Hepatocyte (in vitro differentiated cells): ENCODE data around the gene NKAPD1. TPM values are rescaled to one million over a fixed set of nuclear protein-coding genes. Genes with fewer than 3 reads are reported as not detected.
"Not testable (repeated sequence)": the region's sequence is repeated elsewhere in the genome, so short reads cannot be mapped to it uniquely, and the experiment has no call there.

Experiments used
- DNase-seq: peaks from one replicate; pipeline ENCODE4 v3.0.0-alpha.2; 2016; ENCODE audit warnings: low spot score
- H2AFZ ChIP-seq: fragments of 200-600 bp; sonication (generic); 2 replicates; pipeline ENCODE4 v1.6.0; 2016; ENCODE audit warnings: antibody characterized with exemption, mild to moderate bottlenecking
- H3K27ac ChIP-seq: fragments of 200-600 bp; sonication (generic); 2 replicates; pipeline ENCODE4 v1.5.1; 2016; ENCODE audit warnings: mild to moderate bottlenecking
- H3K27me3 ChIP-seq: fragments of 200-600 bp; sonication (generic); 2 replicates; pipeline ENCODE4 v1.6.1; 2016
- H3K36me3 ChIP-seq: fragments of 200-600 bp; sonication (generic); replicated peaks from 2 replicates; pipeline ENCODE4 v1.5.1; 2016; ENCODE audit warnings: low read depth; ENCODE audit not compliant: insufficient read depth
- H3K4me1 ChIP-seq: fragments of 200-600 bp; sonication (generic); 2 replicates; pipeline ENCODE4 v1.5.1; 2016; ENCODE audit warnings: mild to moderate bottlenecking, moderate library complexity; ENCODE audit not compliant: insufficient read depth
- H3K4me2 ChIP-seq: fragments of 200-600 bp; sonication (generic); 2 replicates; pipeline ENCODE4 v1.6.0; 2016
- H3K4me3 ChIP-seq: fragments of 200-600 bp; sonication (generic); 2 replicates; pipeline ENCODE4 v1.5.1; 2016; ENCODE audit warnings: mild to moderate bottlenecking
- H3K79me2 ChIP-seq: fragments of 200-600 bp; sonication (generic); 2 replicates; pipeline ENCODE4 v1.6.0; 2017; ENCODE audit warnings: mild to moderate bottlenecking
- H3K9me2 ChIP-seq: fragments of 200-600 bp; sonication (generic); replicated peaks from 2 replicates; pipeline ENCODE4 v1.6.0; 2017; ENCODE audit warnings: mild to moderate bottlenecking; ENCODE audit not compliant: insufficient read depth
- H3K9me3 ChIP-seq: fragments of 200-600 bp; sonication (generic); 2 replicates; pipeline ENCODE4 v1.5.1; 2016; ENCODE audit warnings: low read depth, mild to moderate bottlenecking
- H4K20me1 ChIP-seq: fragments of 200-600 bp; sonication (generic); 2 replicates; pipeline ENCODE4 v1.6.0; 2016; ENCODE audit warnings: mild to moderate bottlenecking; ENCODE audit not compliant: insufficient read depth, poor library complexity, severe bottlenecking
- EZH2 ChIP-seq: fragments of 200-600 bp; sonication (generic); IDR thresholded peaks from 2 replicates; pipeline ENCODE4 v1.6.1; 2016; ENCODE audit warnings: antibody characterized with exemption, mild to moderate bottlenecking, borderline replicate concordance
- EZH2phosphoT487 ChIP-seq: fragments of 200-600 bp; sonication (generic); IDR thresholded peaks from one replicate; pipeline ENCODE4 v1.6.1; 2018; ENCODE audit warnings: antibody characterized with exemption, mild to moderate bottlenecking, low read depth, moderate library complexity; ENCODE audit not compliant: unreplicated experiment, severe bottlenecking
- WGBS: methylation state at CpG from one replicate; pipeline ENCODE4 v1.1.6; 2016; ENCODE audit warnings: low lambda C conversion rate; ENCODE audit errors: missing lambda C conversion rate; 5-methylcytosine and 5-hydroxymethylcytosine counted together
- polyA plus RNA-seq: library from polyadenylated mRNA; unstranded; fragments of >200 nt; fragmentation: Nextera tagmentation; extraction: Ambion mirVana; gene quantifications from 2 replicates; pipeline ENCODE4 v1.2.1, GENCODE V29; 2016
- total RNA-seq: library from RNA; depleted of rRNA; stranded (reverse); fragments of >200 nt; gene quantifications from 2 replicates; pipeline ENCODE4 v1.2.3, GENCODE V29; 2014
- TF ChIP-seq, protein P1 (sequence below): fragments of 200-600 bp; sonication (generic); IDR thresholded peaks from 2 replicates; pipeline ENCODE4 v1.5.1; 2016; ENCODE audit warnings: antibody characterized with exemption, mild to moderate bottlenecking; ENCODE audit not compliant: poor library complexity

Gene NKAPD1
- total and polyA plus RNA-seq, 2 experiments from 2014 or later = 8.8 to 21.2 TPM

DNA sequence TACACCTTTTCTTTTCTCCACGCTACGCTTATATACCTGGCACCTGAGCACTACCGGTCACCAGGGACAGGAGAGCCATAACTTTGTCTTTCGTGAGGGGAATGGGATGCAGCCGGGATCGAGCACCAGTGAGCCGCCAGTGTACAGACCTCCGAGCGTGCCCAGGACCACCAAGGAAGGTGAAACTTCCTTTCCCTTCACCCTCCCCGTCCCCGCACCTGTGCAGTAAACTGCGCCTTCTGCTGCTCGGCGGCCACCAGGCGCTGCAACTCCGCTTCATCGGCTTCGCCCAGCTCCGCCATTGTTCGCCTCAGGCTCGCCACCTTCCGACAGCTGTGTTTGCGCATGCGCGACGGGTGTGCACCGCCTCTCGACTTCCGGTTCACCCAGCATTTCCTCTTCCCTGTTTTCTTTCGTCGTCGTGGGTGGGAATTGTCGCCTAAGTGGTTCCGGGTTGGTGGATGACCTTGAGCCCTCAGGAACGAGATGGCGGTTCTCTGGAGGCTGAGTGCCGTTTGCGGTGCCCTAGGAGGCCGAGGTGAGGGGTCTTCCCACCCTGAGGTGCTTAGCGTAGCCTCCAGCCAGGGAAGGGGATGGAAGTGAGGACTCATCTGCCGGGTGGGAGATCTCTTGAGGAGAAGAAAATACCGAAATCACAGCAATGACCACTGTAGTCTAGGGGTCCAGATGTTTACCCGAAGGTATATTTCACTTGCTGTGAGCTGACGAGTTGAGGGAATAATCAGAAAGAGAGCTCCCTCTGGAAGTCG, 12.5 kb downstream of the NKAPD1 start, which contains the start of the genes SDHD and TIMM8B:
SDHD (plus strand) TSS at position 452 of the 770 bp plus-strand sequence; CDS start at position 487, 35 bp downstream.
TIMM8B (minus strand) TSS at position 335 of the 770 bp plus-strand sequence; CDS start at position 302, 33 bp downstream.
- Histone ChIP-seq H3K27ac (peak within 1 kb of the TSS; percentile 45), H3K36me3 (peaks cover 3% of the 10 kb centered on the region), H4K20me1 (peaks cover 4% of the 10 kb centered on the region), H3K4me2 (peak within 1 kb of the TSS; percentile 96), H3K79me2 (peaks cover 49% of the 10 kb centered on the region), H3K4me1 (peaks cover 14% of the 10 kb centered on the region), H2AFZ (peak within 1 kb of the TSS; percentile 63), H3K27me3 (no peaks in the 10 kb centered on the region), H3K4me3 (peak within 1 kb of the TSS; percentile 64), H3K9me3 (no peaks in the 10 kb centered on the region), H3K9me2 (no peaks in the 10 kb centered on the region)
- under 1% methylated on average over 45 of the region's 45 CpGs for WGBS
- peak; percentile 99 for DNase-seq
- TF ChIP-seq EZH2phosphoT487 = no peak
- TF ChIP-seq, protein P1, sequence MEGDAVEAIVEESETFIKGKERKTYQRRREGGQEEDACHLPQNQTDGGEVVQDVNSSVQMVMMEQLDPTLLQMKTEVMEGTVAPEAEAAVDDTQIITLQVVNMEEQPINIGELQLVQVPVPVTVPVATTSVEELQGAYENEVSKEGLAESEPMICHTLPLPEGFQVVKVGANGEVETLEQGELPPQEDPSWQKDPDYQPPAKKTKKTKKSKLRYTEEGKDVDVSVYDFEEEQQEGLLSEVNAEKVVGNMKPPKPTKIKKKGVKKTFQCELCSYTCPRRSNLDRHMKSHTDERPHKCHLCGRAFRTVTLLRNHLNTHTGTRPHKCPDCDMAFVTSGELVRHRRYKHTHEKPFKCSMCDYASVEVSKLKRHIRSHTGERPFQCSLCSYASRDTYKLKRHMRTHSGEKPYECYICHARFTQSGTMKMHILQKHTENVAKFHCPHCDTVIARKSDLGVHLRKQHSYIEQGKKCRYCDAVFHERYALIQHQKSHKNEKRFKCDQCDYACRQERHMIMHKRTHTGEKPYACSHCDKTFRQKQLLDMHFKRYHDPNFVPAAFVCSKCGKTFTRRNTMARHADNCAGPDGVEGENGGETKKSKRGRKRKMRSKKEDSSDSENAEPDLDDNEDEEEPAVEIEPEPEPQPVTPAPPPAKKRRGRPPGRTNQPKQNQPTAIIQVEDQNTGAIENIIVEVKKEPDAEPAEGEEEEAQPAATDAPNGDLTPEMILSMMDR = peak; percentile 28
- no peak for TF ChIP-seq EZH2

DNA sequence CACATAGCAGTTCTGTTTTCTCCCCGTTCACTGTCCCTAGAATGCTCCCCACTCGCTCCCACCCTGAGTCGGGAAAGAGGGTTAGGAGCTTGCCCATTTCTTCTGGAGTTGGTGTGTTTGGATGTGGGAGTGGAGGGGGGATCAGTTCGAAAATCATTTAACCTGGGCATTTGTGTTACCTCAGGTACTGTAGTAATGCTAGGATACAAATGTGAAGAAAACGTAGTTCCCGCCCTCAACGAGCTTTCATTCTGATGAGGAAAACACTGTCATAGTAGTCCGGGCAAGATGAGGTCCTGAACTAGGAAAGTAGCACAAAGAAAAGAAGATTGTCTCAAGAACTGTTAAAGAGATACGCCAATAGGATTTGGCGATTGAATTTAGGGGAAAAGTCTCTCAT, 13.1 kb downstream of the NKAPD1 start:
- Histone ChIP-seq H3K9me3 (no peaks in the 10 kb centered on the region), H4K20me1 (peaks cover 4% of the 10 kb centered on the region), H3K4me3 (peak overlapping the region; percentile 28), H3K9me2 (no peaks in the 10 kb centered on the region), H2AFZ (peak overlapping the region; percentile 60), H3K36me3 (peaks cover 3% of the 10 kb centered on the region), H3K79me2 (peaks cover 49% of the 10 kb centered on the region), H3K27ac (peak overlapping the region; percentile 30), H3K27me3 (no peaks in the 10 kb centered on the region), H3K4me1 (peaks cover 14% of the 10 kb centered on the region), H3K4me2 (peak overlapping the region; percentile 91)
- DNase-seq = no peak
- 19% methylated on average over 10 of the region's 10 CpGs for WGBS
- TF ChIP-seq EZH2phosphoT487 (no peak), EZH2 (no peak)
- TF ChIP-seq, protein P1 = no peak

DNA sequence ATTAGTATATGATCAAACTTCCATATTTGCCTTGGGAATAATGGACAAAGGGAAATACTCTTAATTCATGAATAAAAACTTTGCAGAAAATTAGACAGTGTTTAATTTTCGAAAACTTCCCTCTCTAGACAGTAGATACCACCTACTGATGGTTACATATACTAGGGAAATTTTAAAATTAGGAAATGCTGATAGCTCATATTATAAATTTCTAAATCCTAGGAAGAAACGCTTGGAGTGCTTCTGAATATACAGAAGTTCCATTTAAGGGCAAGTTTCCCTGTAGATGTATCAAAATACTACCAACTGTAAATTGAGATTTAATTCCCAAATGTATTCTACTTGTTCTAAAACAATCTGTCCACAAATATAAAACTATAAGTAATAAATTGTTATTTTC, 21.2 kb downstream of the NKAPD1 start:
- H3K4me3 ChIP-seq, H3K9me2 ChIP-seq, H3K79me2 ChIP-seq, H3K4me2 ChIP-seq, H3K4me1 ChIP-seq, DNase-seq, H3K36me3 ChIP-seq, H4K20me1 ChIP-seq, H3K27me3 ChIP-seq, H3K27ac ChIP-seq, H2AFZ ChIP-seq, H3K9me3 ChIP-seq: not testable (repeated sequence)
- 98% methylated on average over 2 of the region's 2 CpGs for WGBS

DNA sequence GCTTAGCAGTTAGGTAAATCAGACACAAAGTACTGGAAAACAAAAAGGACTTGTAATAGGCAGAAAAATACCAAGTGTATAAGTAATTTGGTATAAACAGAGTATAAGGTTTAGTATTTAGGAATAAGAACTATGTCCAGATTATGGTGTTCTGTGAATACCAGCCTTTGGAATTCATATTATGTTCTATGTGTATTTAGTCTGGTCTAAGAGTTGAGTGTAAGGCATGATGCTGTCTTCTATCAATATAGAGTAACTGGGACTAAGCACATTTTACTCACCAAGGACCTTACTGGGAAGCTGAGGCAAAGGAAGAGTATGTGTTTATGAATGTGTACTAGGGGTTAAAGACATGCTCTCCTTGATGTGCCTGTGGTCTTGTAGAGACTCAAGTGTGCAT, 22.1 kb downstream of the NKAPD1 start:
- no peaks in the 10 kb centered on the region for H4K20me1 ChIP-seq
- TF ChIP-seq, protein P1 = no peak
- TF ChIP-seq EZH2phosphoT487 (no peak), EZH2 (no peak)
- no peaks in the 10 kb centered on the region for H3K4me1 ChIP-seq
- no peaks in the 10 kb centered on the region for H3K27me3 ChIP-seq
- no peaks in the 10 kb centered on the region for H3K36me3 ChIP-seq
- H2AFZ ChIP-seq = no peak overlapping the region
- no peaks in the 10 kb centered on the region for H3K79me2 ChIP-seq
- H3K4me2 ChIP-seq = no peak overlapping the region
- H3K9me3 ChIP-seq = no peaks in the 10 kb centered on the region
- H3K27ac ChIP-seq = no peak overlapping the region
- no peak for DNase-seq
- no peaks in the 10 kb centered on the region for H3K9me2 ChIP-seq
- no peak overlapping the region for H3K4me3 ChIP-seq
